Liver (tissue), 3 donors: ENCODE measurements around the gene CRMP1.

Experiments
- CTCF ChIP-seq: fragments of 150-350 bp; IDR thresholded peaks from 2 replicates; pipeline ENCODE4 v1.5.1; 2017; ENCODE audit warnings: improper control_type of control experiment, low read depth, low read length; ENCODE audit not compliant: missing input control
- EGR1 ChIP-seq, 2 donors: IDR thresholded peaks; 2 replicates each; pipeline ENCODE4 v1.6.1; 2016 to 2018; ENCODE audit warnings: antibody characterized with exemption in 2 of 2, low read depth in 2 of 2
- MAX ChIP-seq: IDR thresholded peaks from 2 replicates; pipeline ENCODE4 v1.6.1; 2016; ENCODE audit warnings: antibody characterized with exemption
- REST ChIP-seq: IDR thresholded peaks from 2 replicates; pipeline ENCODE4 v1.6.1; 2016; ENCODE audit warnings: antibody characterized with exemption, mild to moderate bottlenecking
- YY1 ChIP-seq: IDR thresholded peaks from 2 replicates; pipeline ENCODE4 v1.6.1; 2016; ENCODE audit warnings: antibody characterized with exemption, mild to moderate bottlenecking
- TF ChIP-seq, protein P1 (sequence below): IDR thresholded peaks from 2 replicates; pipeline ENCODE4 v1.6.1; 2016; ENCODE audit warnings: antibody characterized with exemption
- donor health status: healthy.
- donor health status: healthy.

- TF ChIP-seq MAX (no peak), CTCF (no peak), YY1 (no peak), REST (no peak), EGR1 (IDR thresholded peaks at IDR 0.05; ENCODE audit: low read depth in 2 of 2) (no peak)
- TF ChIP-seq, protein P1, sequence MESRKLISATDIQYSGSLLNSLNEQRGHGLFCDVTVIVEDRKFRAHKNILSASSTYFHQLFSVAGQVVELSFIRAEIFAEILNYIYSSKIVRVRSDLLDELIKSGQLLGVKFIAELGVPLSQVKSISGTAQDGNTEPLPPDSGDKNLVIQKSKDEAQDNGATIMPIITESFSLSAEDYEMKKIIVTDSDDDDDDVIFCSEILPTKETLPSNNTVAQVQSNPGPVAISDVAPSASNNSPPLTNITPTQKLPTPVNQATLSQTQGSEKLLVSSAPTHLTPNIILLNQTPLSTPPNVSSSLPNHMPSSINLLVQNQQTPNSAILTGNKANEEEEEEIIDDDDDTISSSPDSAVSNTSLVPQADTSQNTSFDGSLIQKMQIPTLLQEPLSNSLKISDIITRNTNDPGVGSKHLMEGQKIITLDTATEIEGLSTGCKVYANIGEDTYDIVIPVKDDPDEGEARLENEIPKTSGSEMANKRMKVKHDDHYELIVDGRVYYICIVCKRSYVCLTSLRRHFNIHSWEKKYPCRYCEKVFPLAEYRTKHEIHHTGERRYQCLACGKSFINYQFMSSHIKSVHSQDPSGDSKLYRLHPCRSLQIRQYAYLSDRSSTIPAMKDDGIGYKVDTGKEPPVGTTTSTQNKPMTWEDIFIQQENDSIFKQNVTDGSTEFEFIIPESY = no peak
Measured at GRCh38 chr4:5804656-5805055, 88.2 kb downstream of the CRMP1 start.
